ENCODE measurements around the gene FIGNL2.

FIGNL2 gene

DNA sequence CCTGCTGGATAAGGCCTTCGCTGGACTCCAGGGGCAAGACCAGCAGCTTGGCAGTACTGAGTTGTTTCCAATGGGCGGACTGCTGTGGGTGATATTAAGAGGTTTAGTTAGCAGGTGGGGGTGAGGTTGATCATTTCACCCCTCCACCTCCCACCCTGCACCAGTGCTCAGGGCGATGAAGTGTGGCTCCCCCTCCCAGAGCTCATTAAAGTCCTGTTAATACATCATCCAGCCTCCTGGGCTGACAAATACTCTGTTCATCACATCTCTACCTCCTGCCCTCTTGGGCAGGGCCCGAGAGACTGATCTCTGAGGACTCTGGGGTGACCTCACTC is 2.4 kb upstream of the FIGNL2 start:
- H3K36me3 ChIP-seq (ENCODE audit: control insufficient read depth, insufficient read depth, low read length): no peaks in the 10 kb centered on the region
- peaks cover 27% of the 10 kb centered on the region for H3K4me1 ChIP-seq
- no peaks in the 10 kb centered on the region for H3K9me3 ChIP-seq (ENCODE audit: control insufficient read depth, low read length)
- H3K9ac ChIP-seq: no peak overlapping the region
- no peak overlapping the region for H2AFZ ChIP-seq
- H3K27me3 ChIP-seq (ENCODE audit: control insufficient read depth, insufficient read depth, low read length): no peaks in the 10 kb centered on the region
- peak overlapping the region; percentile 43 for H3K27ac ChIP-seq
- TF ChIP-seq, protein P1, sequence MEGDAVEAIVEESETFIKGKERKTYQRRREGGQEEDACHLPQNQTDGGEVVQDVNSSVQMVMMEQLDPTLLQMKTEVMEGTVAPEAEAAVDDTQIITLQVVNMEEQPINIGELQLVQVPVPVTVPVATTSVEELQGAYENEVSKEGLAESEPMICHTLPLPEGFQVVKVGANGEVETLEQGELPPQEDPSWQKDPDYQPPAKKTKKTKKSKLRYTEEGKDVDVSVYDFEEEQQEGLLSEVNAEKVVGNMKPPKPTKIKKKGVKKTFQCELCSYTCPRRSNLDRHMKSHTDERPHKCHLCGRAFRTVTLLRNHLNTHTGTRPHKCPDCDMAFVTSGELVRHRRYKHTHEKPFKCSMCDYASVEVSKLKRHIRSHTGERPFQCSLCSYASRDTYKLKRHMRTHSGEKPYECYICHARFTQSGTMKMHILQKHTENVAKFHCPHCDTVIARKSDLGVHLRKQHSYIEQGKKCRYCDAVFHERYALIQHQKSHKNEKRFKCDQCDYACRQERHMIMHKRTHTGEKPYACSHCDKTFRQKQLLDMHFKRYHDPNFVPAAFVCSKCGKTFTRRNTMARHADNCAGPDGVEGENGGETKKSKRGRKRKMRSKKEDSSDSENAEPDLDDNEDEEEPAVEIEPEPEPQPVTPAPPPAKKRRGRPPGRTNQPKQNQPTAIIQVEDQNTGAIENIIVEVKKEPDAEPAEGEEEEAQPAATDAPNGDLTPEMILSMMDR (IDR thresholded peaks at IDR 0.05): no peak
- H3K4me3 ChIP-seq (ENCODE audit: low read depth, low read length): no peak overlapping the region
- H3K79me2 ChIP-seq: peaks cover 8% of the 10 kb centered on the region
- H3K4me2 ChIP-seq (ENCODE audit: low read length): no peak overlapping the region

DNA sequence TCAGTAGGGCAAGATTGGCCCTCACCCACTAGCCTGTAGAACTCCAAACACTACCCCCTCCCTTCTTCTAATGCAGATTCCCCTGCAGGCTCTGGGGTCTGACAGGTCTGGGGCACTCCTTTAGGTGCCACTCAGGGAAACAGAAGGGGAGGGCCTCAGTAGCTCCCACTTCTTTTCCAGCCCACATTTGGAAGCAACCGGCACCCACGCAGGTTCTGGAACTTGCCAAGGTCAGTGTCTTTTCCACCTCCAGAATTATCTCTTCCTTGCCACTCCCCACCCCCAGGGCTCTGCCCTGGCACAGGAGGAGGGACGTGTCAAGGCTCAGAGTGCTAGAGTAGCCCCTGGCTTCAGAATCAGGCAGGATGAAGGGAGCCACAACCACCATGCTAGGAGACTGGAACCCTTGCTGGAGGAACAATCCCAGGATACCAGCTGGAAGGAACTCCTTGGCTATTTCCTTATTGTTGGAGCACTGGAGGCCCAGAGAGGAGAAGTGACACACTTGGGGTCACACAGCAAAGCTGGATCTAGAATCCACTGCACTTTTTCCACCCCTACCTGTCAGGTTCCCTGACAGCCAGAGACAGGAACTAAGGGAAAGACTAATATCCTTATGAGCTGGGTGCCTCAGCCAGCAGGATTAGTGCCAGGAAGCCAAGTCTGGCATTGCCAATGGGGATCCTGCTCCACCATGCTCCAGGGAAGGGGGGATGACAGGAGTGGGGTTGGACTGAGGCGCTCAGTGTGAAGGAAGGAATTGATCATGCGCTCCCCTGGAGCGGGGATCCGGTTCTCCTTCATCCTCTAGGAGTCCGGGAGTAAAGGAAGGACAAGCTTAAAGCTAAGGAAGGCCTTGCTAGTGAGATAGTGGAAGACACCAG is 1.8 kb upstream of the FIGNL2 start:
- Histone ChIP-seq H3K27me3 (ENCODE audit: control insufficient read depth, insufficient read depth, low read length) (no peaks in the 10 kb centered on the region), H3K27ac (peak overlapping the region; percentile 91), H3K9ac (no peak overlapping the region), H3K9me3 (ENCODE audit: control insufficient read depth, low read length) (no peaks in the 10 kb centered on the region), H3K4me3 (ENCODE audit: low read depth, low read length) (peak overlapping the region; percentile 46), H2AFZ (peak overlapping the region; percentile 81), H3K4me2 (ENCODE audit: low read length) (peak overlapping the region; percentile 63), H3K79me2 (peaks cover 9% of the 10 kb centered on the region), H3K4me1 (peaks cover 27% of the 10 kb centered on the region), H3K36me3 (ENCODE audit: control insufficient read depth, insufficient read depth, low read length) (no peaks in the 10 kb centered on the region)
- TF ChIP-seq, protein P1 (IDR thresholded peaks at IDR 0.05): no peak

- no peak overlapping the region for H3K9ac ChIP-seq
- H3K4me2 ChIP-seq (ENCODE audit: low read length): peak overlapping the region; percentile 63
- peaks cover 13% of the 10 kb centered on the region for H3K79me2 ChIP-seq
- peak overlapping the region; percentile 91 for H3K27ac ChIP-seq
- H2AFZ ChIP-seq: peak overlapping the region; percentile 81
- no peaks in the 10 kb centered on the region for H3K36me3 ChIP-seq (ENCODE audit: control insufficient read depth, insufficient read depth, low read length)
- TF ChIP-seq, protein P1 (IDR thresholded peaks at IDR 0.05): peak; percentile 67
- peaks cover 27% of the 10 kb centered on the region for H3K4me1 ChIP-seq
- no peaks in the 10 kb centered on the region for H3K27me3 ChIP-seq (ENCODE audit: control insufficient read depth, insufficient read depth, low read length)
- H3K4me3 ChIP-seq (ENCODE audit: low read depth, low read length): peak overlapping the region; percentile 46
- no peaks in the 10 kb centered on the region for H3K9me3 ChIP-seq (ENCODE audit: control insufficient read depth, low read length)
These were observed 570 bp upstream of the FIGNL2 start for GRCh38 chr12:51848841-51849735.

GRCh38 chr12:51847643-51848325 is 734 bp downstream of the FIGNL2 start:
- H3K27ac ChIP-seq: peak overlapping the region; percentile 85
- TF ChIP-seq, protein P1 (IDR thresholded peaks at IDR 0.05): no peak
- H3K27me3 ChIP-seq (ENCODE audit: control insufficient read depth, insufficient read depth, low read length): no peaks in the 10 kb centered on the region
- H3K9ac ChIP-seq: peak overlapping the region; percentile 47
- no peaks in the 10 kb centered on the region for H3K9me3 ChIP-seq (ENCODE audit: control insufficient read depth, low read length)
- peak overlapping the region; percentile 73 for H3K4me2 ChIP-seq (ENCODE audit: low read length)
- H3K79me2 ChIP-seq: peaks cover 12% of the 10 kb centered on the region
- peak overlapping the region; percentile 74 for H2AFZ ChIP-seq
- peak overlapping the region; percentile 56 for H3K4me3 ChIP-seq (ENCODE audit: low read depth, low read length)
- H3K4me1 ChIP-seq: peaks cover 25% of the 10 kb centered on the region
- H3K36me3 ChIP-seq (ENCODE audit: control insufficient read depth, insufficient read depth, low read length): no peaks in the 10 kb centered on the region

All from parathyroid adenoma (tissue), 2 donors.